ENCODE measurements around the gene PPP1R37. TPM values are rescaled to one million over a fixed set of nuclear protein-coding genes. Genes with fewer than 3 reads are reported as not detected.

The PPP1R37 gene
- total and polyA plus RNA-seq, 2 experiments from 2014 or later: 11.8 to 51.8 TPM

GRCh38 chr19:45182758-45183157 lies 89.8 kb downstream of the PPP1R37 start:
- no peaks in the 10 kb centered on the region for H3K27me3 ChIP-seq
- no peaks in the 10 kb centered on the region for H3K36me3 ChIP-seq
- no peak for DNase-seq (ENCODE audit: low read depth in 1 of 2, low spot score in 1 of 2)
- H3K4me3 ChIP-seq: no peak overlapping the region
- no peak overlapping the region for H3K27ac ChIP-seq
- H3K9me3 ChIP-seq (ENCODE audit: low read depth): no peaks in the 10 kb centered on the region
- no peaks in the 10 kb centered on the region for H3K4me1 ChIP-seq (ENCODE audit: low read depth)
- no peak for TF ChIP-seq CTCF (IDR thresholded peaks at IDR 0.05; ENCODE audit: low read depth, low read length)

GRCh38 chr19:45184115-45184514 lies 91.1 kb downstream of the PPP1R37 start:
- no peak for TF ChIP-seq CTCF (IDR thresholded peaks at IDR 0.05; ENCODE audit: low read depth, low read length)
- H3K9me3 ChIP-seq (ENCODE audit: low read depth): no peaks in the 10 kb centered on the region
- DNase-seq (ENCODE audit: low read depth in 1 of 2, low spot score in 1 of 2): no peak

DNA sequence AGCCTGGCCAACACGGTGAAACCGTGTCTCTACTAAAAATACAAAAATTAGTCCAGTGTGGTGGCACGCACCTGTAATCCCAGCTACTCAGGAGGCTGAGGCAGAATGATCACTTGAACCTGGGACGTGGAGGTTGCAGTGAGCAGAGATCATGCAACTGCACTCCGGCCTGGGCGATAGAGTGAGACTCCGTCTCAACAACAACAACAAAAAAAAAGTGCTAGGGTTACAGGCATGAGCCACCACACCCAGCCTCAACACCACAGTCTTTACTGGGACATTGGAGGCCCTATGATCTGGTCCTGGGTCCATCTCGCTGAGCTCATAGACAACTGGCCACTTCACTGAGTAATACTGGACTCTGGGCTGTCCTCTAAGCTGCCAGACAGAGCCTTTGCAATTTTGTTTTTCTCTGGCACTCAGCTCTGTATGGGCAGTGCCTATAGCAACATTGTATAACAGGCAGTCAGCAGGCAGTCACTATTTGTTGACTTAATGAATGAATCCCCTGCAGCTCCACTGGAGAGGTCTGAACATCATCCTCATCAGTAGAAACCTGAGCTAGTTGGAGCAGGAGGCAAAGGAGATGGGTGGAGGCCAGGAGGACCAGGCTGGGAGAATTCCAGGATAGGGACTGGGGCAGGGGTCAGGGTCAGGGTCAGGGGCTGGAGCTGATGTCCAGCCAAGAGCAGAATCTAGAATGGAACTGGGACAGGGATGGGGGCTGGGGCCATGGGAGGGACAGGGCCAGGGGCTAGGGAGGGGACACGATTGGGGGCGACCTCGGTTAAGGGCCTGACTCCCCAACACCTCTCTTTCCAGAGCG lies 93.7 kb downstream of the PPP1R37 start:
- no peaks in the 10 kb centered on the region for H3K4me1 ChIP-seq (ENCODE audit: low read depth)
- no peak for DNase-seq (ENCODE audit: low read depth in 1 of 2, low spot score in 1 of 2)
- H3K27ac ChIP-seq: no peak overlapping the region
- H3K4me3 ChIP-seq: no peak overlapping the region
- no peak for TF ChIP-seq CTCF (IDR thresholded peaks at IDR 0.05; ENCODE audit: low read depth, low read length)
- no peaks in the 10 kb centered on the region for H3K27me3 ChIP-seq
- H3K36me3 ChIP-seq: no peaks in the 10 kb centered on the region
- no peaks in the 10 kb centered on the region for H3K9me3 ChIP-seq (ENCODE audit: low read depth)

More at GRCh38 chr19:45184115-45184514, 91.1 kb downstream of the PPP1R37 start:
- H3K4me3 ChIP-seq: no peak overlapping the region
- H3K27me3 ChIP-seq: no peaks in the 10 kb centered on the region
- H3K27ac ChIP-seq: no peak overlapping the region
- H3K4me1 ChIP-seq (ENCODE audit: low read depth): no peaks in the 10 kb centered on the region
- H3K36me3 ChIP-seq: no peaks in the 10 kb centered on the region

- no peak overlapping the region for H3K27ac ChIP-seq
- peak; percentile 48 for TF ChIP-seq CTCF (IDR thresholded peaks at IDR 0.05; ENCODE audit: low read depth, low read length)
- no peaks in the 10 kb centered on the region for H3K4me1 ChIP-seq (ENCODE audit: low read depth)
- H3K36me3 ChIP-seq: no peaks in the 10 kb centered on the region
- no peaks in the 10 kb centered on the region for H3K27me3 ChIP-seq
- H3K4me3 ChIP-seq: no peak overlapping the region
- peak in 1 of 2 donors; percentile 71 for DNase-seq (ENCODE audit: low read depth in 1 of 2, low spot score in 1 of 2)
- H3K9me3 ChIP-seq (ENCODE audit: low read depth): no peaks in the 10 kb centered on the region
Measured at GRCh38 chr19:45187421-45188100, 94.6 kb downstream of the PPP1R37 start.

GRCh38 chr19:45189971-45190370 lies 97.0 kb downstream of the PPP1R37 start:
- H3K27me3 ChIP-seq: no peaks in the 10 kb centered on the region
- no peaks in the 10 kb centered on the region for H3K36me3 ChIP-seq
- no peak overlapping the region for H3K27ac ChIP-seq
- no peaks in the 10 kb centered on the region for H3K9me3 ChIP-seq (ENCODE audit: low read depth)
- no peak for DNase-seq (ENCODE audit: low read depth in 1 of 2, low spot score in 1 of 2)
- no peaks in the 10 kb centered on the region for H3K4me1 ChIP-seq (ENCODE audit: low read depth)
- no peak for TF ChIP-seq CTCF (IDR thresholded peaks at IDR 0.05; ENCODE audit: low read depth, low read length)
- H3K4me3 ChIP-seq: no peak overlapping the region

Data from cardiac muscle cell (in vitro differentiated cells and primary cell).